HG02840 (cell line): ENCODE results near the gene APOL5.
"Not testable (repeated sequence)": the region's sequence is repeated elsewhere in the genome, so short reads cannot be mapped to it uniquely, and the experiment has no call there.

Experiments used
- ATAC-seq: cut with Tn5 transposase; IDR thresholded peaks from one replicate; pipeline ENCODE4 v1.9.1; 2021; ENCODE audit warnings: mild to moderate bottlenecking, moderate library complexity, moderate number of reproducible peaks; ENCODE audit not compliant: unreplicated experiment, low FRiP score

The APOL5 gene

DNA sequence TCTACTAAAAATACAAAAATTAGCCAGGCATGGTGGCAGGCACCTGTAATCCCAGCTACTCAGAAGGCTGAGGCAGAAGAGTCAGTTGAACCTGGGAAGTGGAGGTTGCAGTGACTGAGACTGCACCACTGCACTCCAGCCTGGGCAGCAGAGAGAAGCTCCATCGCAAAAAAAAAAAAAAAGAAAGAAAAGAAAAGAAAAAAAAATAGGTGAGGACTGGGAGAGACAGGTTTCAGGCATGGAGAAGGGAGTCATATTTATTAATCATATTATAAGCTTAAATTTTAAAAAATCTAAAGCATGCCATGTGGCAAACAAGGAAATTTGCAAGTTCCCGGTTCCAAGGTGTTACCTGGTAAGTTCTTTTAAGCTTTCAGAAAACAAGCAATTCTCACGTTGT is at the start of gene APOL5:
Gene APOL5, plus strand, starts transcription at position 301 of the 400 bp plus-strand sequence. Its CDS starts 0 bp downstream, at position 301.
- no peak for ATAC-seq

- ATAC-seq = no peak
Observed at GRCh38 chr22:35674335-35674734, 43.3 kb upstream of the APOL5 start.

- not testable (repeated sequence) for ATAC-seq
Observed at GRCh38 chr22:35676065-35676464, 41.6 kb upstream of the APOL5 start.

GRCh38 chr22:35677460-35678187 is 40.0 kb upstream of the APOL5 start:
- ATAC-seq = no peak

DNA sequence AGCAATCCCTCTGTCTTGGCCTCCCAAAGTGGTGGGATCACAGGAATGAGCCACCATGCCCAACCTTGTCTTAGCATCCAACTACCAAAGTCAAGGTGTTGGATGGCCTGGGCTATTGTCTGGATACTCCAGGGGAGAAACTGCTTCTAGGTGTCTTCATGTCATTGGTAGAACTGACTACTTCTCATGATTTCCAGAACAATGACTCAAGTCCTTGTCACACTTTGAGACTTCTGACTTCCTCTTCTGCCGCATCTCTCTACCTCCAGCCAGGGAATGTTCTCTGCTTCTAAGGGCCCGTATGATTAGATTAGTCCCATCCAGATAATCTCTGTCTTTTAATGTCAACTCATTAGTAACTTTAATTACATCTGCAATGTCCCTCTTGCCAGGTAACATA is 38.8 kb upstream of the APOL5 start:
- ATAC-seq = no peak

DNA sequence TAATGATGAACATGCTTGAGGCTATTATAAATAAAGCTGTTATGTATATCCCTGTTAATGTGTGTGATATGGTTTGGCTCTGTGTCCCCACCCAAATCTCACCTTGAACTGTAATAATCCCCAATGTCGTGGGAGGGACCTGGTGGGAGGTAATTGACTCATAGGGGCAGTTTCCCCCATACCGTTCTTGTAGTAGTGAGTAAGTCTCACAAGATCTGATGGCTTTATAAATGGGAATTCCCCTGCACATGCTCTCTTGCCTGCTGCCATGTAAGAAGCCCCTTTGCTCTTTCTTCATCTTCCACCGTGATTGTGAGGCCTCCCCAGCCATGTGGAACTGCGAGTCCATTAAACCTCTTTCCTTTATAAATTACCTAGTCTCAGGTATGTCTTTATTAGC is 38.2 kb upstream of the APOL5 start:
- ATAC-seq = not testable (repeated sequence)

GRCh38 chr22:35681454-35682052 is 36.1 kb upstream of the APOL5 start:
- ATAC-seq = no peak

GRCh38 chr22:35683560-35683959 is 34.1 kb upstream of the APOL5 start:
- no peak for ATAC-seq

DNA sequence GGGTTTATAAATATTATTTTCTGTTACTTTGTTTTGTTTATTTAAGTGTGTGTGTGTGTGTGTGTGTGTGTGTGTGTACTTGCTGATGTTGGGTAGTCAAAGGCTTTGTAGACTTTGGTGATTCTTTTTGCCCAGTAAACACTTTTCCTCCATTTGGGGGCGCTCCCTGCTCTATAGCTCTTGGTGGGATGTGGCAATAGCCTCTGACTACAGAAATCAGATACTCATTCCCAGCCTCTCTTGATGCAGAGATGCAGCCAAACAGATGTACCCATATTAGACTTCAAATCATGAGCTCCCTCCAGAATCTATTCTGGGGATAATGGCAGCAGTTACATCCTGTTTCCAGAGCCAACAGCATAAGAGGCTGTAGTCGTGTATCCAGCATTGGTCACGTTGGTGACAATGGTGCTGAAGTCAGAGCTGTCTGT is 33.4 kb upstream of the APOL5 start:
- ATAC-seq = no peak

- no peak for ATAC-seq
Observed at GRCh38 chr22:35684732-35685131, 32.9 kb upstream of the APOL5 start.

- no peak for ATAC-seq
Observed at GRCh38 chr22:35685731-35686130, 31.9 kb upstream of the APOL5 start.

GRCh38 chr22:35686298-35686697 is 31.4 kb upstream of the APOL5 start:
- no peak for ATAC-seq

DNA sequence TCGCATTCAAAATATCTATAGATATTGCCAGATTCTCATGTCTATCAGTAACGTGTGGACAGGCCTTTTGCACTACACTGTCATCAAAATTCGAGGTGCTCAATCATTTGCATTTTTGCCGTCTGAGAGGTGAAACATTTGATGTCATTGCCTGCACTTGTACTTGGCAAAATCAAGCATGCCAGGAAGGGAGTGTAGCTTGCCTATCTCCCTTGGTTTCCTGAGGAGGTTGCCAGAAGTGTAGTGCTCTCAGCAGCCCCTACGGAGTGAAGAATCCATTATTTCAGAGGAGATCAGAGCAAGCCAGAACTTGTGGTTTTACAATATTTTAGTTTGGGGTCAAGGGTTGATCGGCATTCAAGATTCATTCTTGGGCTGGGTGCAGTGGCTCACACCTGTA is 30.2 kb upstream of the APOL5 start:
- no peak for ATAC-seq

- no peak for ATAC-seq
Observed at GRCh38 chr22:35688913-35689675, 28.6 kb upstream of the APOL5 start.

DNA sequence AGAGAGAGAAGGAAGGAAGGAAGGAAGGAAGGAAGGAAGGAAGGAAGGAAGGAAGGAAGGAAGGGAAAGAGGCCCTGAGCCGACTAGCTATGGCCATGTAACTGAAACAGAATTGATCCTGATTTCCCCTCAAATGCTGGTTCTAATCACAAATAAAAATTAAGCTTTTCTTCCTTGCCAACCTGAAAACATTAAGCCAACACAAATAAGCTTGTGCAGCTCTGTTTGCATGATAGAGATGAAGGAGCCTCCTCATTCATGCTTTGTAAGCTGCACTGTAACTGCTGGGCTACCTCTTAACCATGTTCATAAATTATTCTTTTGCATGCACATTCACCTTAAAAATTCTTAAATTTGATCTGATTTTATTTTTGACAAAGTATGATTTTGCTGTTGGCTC is 27.7 kb upstream of the APOL5 start:
- ATAC-seq = no peak

GRCh38 chr22:35695202-35695601 is 22.5 kb upstream of the APOL5 start:
- no peak for ATAC-seq

DNA sequence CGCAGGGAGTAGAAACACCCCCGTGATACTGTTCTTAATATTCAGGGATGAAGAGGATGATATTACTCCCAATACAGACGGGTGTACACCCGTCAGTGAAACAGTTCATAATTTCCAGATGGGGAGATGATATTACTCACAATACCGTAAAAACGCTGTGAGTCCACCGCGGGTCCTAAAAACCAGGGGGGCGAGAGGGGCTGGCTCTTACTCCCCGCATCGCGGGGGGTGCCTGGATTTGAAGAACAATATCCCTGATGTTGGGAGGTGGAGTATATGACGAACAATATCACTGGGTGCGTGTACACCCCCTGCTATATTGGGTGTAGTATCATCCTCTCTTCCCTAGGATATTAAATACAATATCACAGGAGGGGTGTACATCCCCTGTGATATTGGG is 20.5 kb upstream of the APOL5 start:
- ATAC-seq = no peak

DNA sequence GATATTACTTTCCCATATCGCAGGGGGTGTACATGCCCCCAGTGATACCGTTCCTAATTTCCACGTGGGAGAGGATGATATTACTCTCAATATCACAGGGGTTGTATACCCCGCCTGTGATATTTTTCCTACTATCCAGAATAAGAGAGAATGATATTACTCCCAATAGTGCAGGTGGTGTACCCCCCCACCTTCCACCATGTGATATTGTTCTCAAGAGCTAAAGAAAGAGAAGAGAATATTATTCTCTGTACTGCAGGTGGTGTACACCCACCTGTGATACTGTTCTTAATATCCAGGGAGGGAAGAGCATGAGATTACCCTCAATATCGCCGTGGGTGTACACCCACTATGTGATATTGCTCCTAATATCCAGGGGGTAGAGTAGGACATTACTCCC is 17.8 kb upstream of the APOL5 start:
- not testable (repeated sequence) for ATAC-seq

GRCh38 chr22:35703861-35704584 is 13.6 kb upstream of the APOL5 start:
- ATAC-seq = no peak

DNA sequence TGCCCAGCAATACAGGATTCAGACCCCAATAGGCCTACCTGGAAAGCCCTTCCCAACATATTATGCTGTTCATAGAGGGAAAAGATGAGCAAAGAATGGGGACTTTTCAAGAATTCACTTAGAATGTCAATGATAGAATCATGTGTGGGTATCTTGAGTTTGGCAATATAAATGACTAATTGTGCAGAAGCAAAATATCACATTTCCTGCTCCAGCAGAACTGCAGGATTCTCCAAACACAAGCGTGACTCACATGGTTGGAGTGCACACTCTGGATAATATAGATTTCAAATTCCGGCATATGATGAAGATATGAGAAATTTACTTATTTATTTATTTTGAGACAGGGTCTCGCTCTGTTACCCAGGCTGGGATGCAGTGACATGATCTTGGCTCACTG is 12.5 kb upstream of the APOL5 start:
- ATAC-seq = no peak

- ATAC-seq = no peak
Observed at GRCh38 chr22:35708453-35708852, 9.2 kb upstream of the APOL5 start.
